Cerebellar nuclear complex (tissue), 1 donor: ENCODE measurements around the gene DISC1.
"Not testable (repeated sequence)": the region's sequence is repeated elsewhere in the genome, so short reads cannot be mapped to it uniquely, and the experiment has no call there.

ENCODE experiments used
- DNase-seq, 2 experiments: peaks; one replicate each; lab custom pipeline; 2025; lab: John Stamatoyannopoulos, UW

DISC1 gene

GRCh38 chr1:231887866-231888265 is 261.3 kb downstream of the DISC1 start:
- DNase-seq, result no peak

- DNase-seq, result no peak
Measured at GRCh38 chr1:231890791-231891190, 264.2 kb downstream of the DISC1 start.

GRCh38 chr1:231893400-231894102 is 267.0 kb downstream of the DISC1 start:
- no peak for DNase-seq

DNA sequence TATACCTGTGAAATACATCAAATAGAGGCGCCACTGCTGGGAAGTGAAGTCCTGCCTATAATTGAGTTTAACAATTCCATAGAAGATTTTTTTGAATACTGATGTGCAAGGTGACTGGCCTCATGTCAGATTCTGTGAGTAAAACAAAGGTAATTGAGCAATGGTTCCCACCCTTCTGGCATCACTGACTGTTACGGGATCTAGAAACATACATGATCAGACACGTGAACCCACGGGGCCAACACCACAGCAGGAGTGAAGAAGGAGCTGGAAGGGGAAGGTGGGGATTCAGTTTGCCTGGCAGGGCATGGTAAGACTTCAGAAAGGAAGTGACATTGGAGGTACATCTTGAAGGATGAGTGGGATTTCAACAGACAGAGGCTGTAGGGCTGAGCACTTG is 270.2 kb downstream of the DISC1 start:
- no peak for DNase-seq

- DNase-seq, result no peak
Measured at GRCh38 chr1:231899046-231899445, 272.5 kb downstream of the DISC1 start.

DNA sequence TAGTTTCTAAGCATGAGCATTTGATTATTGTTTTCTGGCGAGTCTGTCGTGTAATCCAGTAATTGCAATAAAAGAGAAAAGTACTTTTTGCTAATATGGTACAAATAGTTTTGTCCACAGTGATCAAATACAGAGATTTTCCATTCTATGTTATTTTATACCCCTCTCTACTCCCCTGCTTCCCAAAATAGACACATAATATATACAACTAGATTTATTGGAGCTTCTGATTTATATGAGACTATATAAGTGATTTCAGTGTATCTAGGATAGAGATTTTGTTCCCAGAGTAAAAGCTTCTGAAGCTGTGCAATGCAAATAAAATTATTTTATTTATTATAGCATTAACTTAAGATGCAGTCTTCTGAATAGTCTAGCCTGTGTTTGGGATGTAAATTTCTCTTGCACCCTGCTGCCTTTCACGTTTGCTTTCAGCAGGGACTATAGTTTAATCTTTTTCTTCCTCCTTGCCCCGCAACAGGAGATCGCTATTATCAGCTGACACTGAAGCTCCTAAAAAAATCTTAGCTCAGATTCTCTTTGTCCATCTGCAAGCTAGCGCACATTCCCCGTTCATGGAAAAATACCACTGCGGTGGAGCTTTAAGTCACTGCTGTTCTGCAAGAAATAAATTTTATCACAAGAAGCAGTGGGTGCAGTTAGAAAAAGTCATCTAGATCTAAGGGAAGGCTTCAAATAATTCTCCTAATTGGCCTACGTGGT is 273.3 kb downstream of the DISC1 start:
- no peak for DNase-seq

- no peak for DNase-seq
Measured at GRCh38 chr1:231903586-231904081, 277.0 kb downstream of the DISC1 start.

DNA sequence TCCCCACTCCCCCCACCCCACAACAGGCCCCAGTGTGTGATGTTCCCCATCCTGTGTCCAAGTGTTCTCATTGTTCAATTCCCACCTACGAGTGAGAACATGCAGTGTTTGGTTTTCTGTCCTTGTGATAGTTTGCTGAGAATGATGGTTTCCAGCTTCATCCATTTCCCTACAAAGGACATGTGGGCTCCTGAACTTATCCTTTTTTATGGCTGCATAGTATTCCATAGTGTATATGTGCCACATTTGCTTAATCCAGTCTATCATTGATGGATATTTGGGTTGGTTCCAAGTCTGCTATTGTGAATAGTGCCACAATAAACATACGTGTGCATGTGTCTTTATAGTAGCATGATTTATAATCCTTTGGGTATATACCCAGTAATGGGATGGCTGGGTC is 280.7 kb downstream of the DISC1 start:
- not testable (repeated sequence) for DNase-seq

- DNase-seq, result no peak
Measured at GRCh38 chr1:231913493-231913892, 286.9 kb downstream of the DISC1 start.

GRCh38 chr1:231918239-231919015 is 291.8 kb downstream of the DISC1 start:
- DNase-seq, result no peak

DNA sequence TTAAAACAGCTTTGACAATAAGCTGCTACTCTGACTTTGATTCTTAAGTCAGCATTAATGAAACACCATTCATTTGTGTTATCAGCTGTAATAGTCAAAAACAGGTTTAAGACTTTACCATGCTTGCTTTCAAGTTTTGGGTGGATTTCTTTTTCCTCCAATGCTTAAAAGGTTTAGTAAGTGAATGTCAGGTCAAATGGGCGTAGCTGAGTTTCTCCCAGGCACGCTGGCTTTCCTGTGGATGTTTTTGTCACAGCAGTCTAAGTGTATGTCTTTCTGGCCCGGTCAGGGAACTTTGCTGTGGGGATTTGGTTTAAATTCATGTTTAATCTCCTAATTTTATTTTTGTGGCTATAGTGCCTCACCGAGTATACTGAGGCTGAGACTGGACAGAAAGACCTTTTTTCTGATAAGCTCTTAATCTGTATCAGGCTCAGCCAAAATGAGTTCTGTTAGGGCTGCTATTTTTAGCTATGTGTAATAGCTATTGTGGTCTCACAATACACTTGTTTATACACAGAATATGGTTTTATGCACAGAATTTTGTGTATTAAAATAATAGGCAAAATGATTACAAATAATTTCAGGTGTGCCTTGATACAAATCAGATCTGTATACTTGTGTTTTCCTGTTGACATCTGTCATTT is 292.8 kb downstream of the DISC1 start:
- no peak for DNase-seq

DNA sequence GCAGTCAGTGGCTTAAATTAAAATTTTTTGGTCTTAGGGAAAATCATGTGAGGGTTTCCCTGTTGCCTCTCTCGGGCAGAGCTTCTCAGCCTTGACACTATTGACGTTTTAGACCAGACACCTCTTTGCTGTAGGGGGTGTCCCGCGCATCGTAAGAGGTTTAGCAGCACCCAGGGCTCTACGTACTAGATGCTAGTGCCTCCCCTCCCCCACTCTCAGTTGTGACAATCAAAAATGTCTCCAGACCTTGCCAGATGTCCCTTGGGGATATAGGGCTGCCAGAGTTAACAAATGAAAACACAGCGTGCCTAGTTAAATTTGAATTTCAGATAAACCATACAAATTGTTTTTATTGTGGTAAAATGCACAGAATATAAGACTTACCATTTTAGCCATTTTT is 293.3 kb downstream of the DISC1 start:
- no peak for DNase-seq

DNA sequence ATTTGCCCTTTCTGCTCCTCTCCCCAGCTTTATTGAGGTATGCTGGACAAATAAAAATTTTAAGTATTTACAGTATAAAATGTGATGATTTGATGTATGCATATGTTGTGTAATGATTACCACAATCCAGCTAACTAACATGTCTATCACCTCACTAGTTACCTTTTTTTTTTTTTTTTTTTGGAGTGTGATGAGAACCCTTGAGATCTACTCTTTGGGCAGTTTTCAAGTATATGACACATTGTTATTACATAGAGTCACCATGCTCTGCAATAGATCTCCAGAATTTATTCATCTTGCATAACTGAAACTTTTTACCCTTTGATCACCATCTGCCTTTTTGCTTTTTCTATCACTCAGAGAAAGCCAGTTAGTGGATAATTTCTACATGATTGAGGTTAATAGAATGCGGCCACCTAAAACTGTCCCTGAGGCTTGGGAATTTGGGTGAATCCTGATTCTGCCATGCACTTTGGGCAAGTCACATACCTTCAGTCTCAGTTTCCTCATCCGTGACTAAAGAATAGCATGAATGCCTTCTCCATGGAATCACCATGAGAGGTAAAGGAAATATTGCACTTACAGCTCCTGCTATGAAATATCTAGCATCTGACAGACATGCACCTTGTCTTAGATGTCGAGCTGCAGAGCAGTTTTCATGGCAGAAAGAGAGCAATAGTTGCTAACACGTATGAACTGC is 295.2 kb downstream of the DISC1 start:
- DNase-seq, result no peak

GRCh38 chr1:231923491-231924041 is 297.0 kb downstream of the DISC1 start:
- DNase-seq, result no peak

GRCh38 chr1:231924180-231924579 is 297.6 kb downstream of the DISC1 start:
- DNase-seq, result no peak

- DNase-seq, result no peak
Measured at GRCh38 chr1:231925864-231926263, 299.3 kb downstream of the DISC1 start.

DNA sequence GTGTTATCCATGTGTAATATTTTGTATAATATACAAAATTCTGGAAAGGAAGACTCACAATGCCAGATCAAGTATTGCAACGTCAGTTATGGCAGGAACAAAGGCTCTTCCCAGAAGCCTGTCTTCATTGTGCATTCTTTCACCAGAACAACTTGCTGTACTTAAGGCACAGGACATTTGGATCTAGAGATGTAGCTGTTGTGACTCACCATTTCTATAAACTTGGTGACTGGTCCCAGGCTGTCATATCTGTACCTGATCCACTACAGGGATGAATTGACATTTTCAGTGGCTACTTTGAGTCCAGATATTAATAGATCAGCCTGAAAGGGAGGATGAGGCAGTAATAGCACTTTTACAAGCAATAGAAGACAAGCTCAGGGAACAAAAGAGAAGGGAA is 299.8 kb downstream of the DISC1 start:
- DNase-seq, result no peak

DNA sequence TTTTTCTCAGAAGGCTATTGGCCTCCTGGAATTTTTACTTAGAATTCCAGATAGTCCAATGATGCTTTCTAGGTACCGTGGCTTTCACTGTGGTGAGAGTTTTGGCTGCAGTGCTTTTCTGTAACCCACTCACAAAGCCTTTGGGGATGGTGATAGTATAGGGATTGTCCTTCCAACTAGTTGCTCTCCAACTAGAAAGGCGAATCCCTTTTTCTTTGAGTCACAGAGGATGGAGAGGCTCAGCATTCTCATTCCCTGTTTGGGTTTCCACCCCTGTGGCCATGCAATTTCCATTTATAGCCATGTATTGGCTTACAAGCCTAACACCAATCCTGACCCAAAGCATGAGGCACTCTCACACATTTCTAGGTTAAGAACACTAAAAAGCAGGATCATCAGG is 300.3 kb downstream of the DISC1 start:
- DNase-seq, result no peak

GRCh38 chr1:231927431-231927830 is 300.8 kb downstream of the DISC1 start:
- no peak for DNase-seq

- DNase-seq, result no peak
Measured at GRCh38 chr1:231929311-231929710, 302.7 kb downstream of the DISC1 start.

DNA sequence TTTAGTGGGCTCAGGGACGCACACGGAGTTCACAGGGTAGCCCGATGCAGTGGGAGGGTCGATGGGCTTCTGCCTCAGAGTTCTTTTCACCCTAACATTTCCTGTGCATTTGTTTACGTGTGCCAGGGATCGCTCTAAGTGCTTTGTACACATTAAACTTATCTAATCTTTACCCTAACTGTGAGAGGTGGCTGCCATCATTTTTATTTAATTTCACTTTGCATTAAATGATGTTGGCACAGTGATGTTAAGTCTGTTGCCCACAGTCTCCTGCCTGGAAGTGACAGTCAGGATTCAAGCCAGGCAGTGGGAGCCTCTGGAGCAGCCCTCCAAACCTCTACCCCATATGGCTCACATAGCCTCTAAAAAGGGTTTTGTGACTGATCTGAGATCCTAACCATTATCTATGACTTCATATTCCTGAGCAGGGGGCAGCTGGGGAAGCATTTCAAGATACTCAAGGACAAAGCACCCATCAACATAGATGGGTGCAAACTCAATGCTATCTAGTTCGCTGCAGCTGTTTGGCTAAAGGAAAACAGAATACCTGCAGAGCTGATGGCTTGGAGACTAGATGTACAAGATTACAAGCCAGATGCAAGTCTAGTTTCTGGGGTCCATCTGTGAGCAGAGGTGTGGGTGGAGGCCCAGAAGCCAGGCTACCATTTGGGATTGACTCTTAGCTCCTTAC is 303.8 kb downstream of the DISC1 start:
- no peak for DNase-seq
